HG03558 (cell line): ENCODE data around the gene LRRC75B.
"Not testable (repeated sequence)": the region's sequence is repeated elsewhere in the genome, so short reads cannot be mapped to it uniquely, and the experiment has no call there.

ENCODE experiments used
- ATAC-seq: cut with Tn5 transposase; IDR thresholded peaks from one replicate; pipeline ENCODE4 v1.9.1; 2021; ENCODE audit warnings: moderate number of reproducible peaks; ENCODE audit not compliant: unreplicated experiment; ENCODE audit errors: extremely low read depth

Gene LRRC75B, protein sequence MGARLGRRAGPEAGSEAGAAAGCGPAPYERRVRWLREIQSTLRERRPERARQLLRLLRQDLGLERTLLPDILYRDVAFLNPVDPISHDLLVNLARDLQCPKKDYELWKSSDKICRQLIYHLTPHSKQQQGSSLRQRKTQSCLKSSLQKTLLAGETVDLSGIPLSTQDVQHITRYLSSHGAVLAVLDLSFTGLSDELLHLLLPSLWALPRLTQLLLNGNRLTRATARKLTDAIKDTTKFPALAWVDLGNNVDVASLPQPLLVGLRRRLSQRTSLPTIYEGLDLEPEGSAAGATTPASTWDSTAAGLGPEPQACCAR

DNA sequence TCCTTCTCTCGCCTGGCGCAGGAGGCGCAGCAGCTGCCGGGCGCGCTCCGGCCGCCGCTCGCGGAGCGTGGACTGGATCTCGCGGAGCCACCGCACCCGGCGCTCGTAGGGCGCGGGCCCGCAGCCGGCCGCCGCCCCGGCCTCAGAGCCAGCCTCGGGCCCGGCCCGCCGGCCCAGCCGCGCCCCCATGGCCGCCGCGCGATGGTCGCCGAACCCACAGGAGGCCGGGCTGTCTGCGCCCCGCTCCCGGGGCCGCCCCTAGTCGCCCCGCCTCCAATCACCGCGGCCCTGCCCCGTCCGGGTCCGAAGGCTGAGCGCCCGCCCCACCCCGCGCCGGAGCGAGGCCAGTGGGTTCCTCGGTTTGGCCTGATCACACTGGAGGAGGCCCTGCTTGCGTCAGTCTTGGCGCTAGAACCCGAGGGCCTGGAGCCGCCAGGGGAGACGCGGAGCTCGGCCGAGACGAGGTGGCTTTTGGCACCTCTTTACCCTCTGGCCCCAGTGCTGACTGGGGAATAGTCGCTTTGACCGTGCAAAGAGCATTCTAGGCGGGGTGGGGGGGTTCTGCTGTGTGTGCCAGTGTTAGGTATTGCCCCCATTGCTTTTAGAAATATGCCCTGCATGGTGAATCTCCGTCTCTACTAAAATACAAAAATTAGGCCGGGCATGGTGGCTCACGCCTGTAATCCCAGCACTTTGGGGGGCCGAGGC lies at the start of gene LRRC75B:
LRRC75B (minus strand) TSS at position 223 of the 708 bp plus-strand sequence; CDS start at position 189, 34 bp downstream.
- ATAC-seq: no peak

DNA sequence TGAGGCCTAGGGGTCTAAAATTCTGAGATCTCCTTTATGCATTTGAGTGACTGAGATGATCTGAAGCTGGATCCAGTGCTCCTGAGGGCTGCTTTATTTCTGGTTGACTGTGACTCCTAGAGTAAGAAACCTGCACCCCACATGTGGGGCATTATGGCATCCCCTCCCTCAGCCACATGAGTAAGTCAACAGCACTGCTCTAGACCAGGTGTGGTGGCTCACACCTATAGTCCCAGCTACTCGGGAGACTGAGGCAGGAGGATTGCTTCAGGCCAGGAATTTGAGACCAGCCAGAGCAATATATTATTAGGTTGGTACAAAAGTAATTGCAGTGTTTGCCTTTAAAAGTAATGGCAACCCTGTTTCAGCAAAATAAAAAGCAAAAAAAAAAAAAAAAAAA lies 49.4 kb upstream of the LRRC75B start:
- not testable (repeated sequence) for ATAC-seq

DNA sequence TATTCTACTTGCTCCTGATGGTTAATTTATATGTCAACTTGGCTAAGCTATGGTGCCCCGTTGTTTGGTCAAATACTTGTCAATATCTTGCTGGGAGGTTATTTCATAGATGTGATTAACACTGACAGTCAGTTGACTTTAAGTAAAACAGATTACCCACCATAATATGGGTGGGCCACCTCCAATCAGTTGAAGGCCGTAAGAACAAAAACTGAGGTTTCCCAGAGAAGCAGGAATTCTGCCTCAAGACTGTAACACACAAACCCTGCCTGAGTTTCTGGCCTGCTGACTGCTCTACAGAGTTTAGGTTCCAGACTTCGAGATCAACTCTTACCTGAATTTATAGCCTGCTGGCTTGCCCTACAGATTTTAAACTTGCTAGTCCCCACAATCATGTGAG lies 43.6 kb upstream of the LRRC75B start:
- ATAC-seq: not testable (repeated sequence)

DNA sequence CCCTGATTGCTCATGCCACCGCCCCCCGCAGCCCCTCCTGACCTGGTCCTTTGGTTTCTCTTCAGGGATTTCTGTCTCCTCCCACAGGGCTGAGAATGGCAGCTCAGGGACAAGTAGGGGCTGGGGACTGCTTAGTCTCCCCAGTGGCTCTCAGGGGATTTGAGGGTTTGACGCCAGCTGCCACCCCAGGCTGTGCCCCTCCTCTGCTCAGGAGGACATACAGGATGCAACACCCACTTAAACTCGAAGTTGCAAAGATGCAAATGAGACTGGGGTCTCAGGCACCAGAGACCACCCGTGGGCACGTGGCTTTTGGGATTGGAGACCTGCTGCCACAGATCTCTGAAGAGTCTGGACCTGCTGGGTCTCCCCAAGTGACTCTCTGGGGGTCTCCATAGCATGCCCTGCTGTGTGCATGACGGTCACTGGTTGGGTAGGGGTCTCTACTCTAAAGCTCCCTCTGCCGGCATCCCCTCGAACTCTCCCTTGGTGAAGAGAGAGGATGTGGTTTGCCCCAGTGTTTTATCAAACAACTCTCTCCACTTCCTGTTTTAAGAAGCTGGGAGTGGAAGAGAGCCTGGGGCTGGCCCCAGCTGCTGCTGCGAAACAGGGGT lies 42.0 kb upstream of the LRRC75B start:
- not testable (repeated sequence) for ATAC-seq

DNA sequence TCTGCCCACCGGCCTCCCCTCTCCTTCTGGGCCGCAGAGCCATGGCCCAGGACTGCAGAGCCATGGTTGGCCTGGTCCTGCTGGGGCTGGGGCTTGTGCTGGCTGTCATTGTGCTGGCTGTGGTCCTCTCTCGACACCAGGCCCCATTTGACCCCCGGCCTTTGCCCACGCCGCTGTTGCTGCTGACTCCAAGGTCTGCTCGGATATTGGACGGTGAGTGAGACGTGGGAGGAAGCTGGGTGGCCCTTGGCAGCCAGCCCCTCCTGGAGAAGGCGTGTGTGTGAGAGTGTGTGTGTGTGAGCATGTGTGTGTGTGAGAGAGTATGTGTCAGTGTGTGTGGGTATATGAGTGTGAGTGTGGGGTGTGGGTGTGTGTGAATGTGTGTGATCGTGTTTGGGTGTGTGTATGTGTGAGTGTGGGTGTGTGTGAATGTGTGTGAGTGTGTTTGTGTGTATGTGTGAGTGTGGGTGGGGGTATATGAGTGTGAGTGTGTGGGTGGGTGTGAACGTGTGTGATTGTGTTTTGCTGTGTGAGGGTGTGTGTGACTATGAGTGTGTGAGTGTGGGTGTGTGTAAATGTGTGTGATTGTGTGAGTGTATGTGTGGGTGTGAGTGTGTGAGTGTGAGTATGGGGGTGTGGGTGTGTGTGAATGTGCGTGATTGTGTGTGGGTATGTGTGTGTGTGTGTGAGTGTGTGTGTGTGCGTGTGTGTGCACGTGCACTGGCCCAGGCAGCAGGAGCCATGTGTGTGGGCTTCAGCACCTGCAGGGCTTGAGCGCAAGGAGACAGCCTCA lies 40.6 kb upstream of the LRRC75B start:
- ATAC-seq: not testable (repeated sequence)

DNA sequence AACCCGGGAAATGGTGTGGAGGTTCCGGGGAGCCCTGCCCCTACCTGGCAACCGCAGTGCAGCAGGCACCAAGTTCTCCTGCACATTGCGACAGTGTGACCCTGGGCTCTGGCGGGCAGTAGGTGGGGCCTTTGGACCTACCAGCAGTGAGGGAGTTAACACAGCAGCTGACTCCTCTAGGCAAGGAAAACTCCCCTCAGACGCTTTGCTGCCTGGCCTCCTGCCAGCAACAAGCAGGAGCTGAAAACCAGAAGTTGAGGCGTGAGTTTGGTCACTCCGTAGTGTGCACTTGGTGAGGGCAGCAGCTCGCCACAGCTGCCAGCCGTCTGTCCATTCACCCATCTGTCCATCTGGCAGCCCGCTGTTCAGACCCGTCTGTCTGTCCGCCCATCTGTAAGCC lies 39.8 kb upstream of the LRRC75B start:
- ATAC-seq: not testable (repeated sequence)

DNA sequence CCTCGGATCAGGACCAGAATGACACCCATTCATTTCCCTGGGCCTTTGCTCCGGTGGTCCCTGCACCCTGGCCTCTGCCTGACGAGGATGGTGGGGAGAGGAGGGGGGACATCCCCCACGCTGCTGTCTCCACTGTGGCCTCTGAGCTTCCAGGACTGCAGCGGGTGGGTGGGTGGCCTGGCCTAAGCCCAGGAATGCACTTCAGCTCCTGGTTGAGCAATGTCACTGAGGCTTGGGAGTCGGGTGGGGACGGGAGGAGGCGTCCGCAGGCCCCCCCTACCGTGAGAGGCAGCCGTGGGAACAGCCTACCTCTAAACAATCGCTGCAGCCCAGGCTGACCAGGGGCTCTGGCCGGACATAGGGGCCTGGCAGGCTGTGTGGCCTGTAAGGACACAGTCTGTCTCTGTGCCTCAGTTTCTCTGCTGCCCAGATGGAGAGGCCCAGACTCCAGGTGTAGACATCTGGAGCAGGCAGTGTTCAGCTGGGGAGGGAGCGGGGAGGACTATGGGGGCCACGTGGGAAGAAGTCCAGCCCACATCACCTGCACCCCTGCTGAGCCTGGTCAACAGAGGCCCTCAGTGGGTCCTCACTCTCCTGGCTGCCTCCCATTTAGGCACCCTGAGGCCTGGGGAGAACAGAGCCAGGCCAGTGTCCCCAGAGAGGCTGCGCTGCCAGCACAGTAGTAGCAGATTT lies 38.7 kb upstream of the LRRC75B start:
- ATAC-seq: not testable (repeated sequence)

DNA sequence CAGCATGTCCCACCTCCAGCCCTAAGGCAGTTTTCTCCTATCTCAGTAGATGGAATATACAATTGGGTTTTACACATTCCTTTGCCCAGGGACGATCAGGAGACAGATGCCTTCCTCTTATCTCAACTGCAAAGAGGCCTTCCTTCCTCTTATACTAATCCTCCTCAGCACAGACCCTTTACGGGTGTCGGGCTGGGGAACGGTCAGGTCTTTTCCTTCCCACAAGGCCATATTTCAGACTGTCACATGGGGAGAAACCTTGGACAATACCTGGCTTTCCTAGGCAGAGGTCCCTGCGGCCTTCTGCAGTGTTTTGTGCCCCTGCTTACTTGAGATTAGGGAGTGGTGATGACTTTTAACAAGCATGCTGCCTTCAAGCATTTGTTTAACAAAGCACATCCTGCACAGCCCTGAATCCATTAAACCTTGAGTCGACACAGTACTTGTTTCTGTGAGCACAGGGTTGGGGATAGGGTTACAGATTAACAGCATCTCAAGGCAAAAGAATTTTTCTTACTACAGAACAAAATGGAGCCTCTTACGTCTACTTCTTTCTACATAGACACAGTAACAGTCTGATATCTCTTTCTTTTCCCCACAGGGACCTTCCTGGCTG lies 38.0 kb upstream of the LRRC75B start:
- not testable (repeated sequence) for ATAC-seq

DNA sequence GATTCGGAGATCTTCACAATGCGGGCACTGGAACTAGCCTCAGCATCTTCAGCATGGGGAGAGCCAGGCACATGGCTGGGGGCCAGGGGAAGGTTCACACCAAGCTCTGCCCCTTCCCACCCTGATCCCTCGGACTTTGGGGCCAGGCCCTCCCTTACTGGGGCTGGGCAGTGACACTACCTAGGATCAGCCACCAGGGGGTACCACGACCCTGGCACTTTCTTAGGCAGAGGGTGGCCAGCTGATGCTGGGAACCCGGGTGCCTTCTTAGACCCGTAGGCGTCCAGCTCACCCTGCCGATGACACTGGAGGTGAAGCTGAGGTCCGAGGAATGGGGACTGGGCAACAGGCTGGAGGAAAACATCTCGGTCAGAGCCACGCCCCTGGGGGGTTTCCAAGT lies 36.2 kb upstream of the LRRC75B start:
- ATAC-seq: not testable (repeated sequence)

DNA sequence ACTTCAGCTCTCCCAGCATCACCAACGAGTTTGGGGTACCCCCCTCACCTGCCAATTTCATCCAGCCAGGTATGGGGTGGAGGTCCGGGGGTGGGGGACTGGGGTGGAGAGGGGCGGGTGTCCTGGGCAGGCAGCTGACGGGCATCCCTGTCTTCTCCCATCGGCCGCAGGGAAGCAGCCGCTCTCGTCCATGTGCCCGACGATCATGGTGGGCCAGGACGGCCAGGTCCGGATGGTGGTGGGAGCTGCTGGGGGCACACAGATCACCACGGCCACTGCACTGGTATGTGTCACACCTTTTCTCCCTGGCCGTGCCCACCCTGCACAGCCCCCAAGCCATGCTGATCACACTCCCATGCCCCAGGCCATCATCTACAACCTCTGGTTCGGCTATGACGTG lies 35.0 kb upstream of the LRRC75B start:
- ATAC-seq: not testable (repeated sequence)

DNA sequence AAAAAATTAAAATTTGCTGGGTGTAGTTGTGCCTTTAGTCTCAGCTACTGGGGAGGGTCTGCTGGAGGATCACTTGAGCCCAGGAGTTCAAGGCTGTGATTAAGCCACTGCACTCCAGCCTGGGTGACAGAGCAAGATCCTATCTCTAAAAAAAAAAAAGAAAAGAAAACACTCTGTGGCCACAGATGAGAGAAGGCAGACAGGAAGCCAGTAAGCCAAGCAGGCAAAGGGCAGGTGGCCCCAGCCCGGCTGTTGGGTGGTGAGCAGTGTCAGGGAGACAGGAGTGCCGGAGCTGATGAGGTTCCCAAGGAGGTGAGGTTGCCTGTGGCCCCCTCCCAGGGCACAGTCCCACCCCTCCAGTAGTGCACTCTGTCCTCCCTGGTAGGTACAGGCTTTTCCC lies 29.7 kb upstream of the LRRC75B start:
- not testable (repeated sequence) for ATAC-seq

DNA sequence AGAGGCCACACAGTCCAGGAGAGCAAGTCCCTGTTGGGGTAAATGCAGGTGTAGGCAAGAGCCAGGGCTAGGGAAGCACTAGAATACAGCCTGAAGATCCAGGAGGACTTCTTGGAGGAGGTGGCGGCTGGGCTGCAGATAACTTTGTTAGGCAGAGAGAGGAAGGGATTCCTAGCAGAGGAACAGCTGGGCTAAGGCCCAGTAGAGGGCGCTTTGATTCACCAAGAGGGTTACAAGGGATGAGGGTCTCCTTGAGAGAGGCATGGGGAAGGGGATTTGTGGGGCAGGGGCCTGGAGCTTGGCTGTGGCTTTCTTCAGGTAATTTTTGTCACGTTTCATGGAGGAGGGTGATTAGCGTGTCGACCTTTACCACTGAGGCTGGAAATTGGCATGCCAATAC lies 28.4 kb upstream of the LRRC75B start:
- ATAC-seq: not testable (repeated sequence)

DNA sequence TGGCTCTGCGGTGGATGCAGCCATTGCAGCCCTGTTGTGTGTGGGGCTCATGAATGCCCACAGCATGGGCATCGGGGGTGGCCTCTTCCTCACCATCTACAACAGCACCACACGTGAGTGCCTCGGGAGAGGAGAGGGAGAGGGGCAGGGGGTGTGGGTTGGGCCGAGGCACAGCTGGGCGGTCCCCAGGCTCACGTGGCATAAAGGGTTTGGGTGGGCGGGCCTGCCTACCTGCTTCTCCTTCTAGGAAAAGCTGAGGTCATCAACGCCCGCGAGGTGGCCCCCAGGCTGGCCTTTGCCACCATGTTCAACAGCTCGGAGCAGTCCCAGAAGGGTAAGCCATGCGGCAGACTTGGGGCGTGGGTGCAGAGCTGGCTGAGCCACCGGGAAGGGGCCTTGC lies 21.9 kb upstream of the LRRC75B start:
- ATAC-seq: not testable (repeated sequence)

DNA sequence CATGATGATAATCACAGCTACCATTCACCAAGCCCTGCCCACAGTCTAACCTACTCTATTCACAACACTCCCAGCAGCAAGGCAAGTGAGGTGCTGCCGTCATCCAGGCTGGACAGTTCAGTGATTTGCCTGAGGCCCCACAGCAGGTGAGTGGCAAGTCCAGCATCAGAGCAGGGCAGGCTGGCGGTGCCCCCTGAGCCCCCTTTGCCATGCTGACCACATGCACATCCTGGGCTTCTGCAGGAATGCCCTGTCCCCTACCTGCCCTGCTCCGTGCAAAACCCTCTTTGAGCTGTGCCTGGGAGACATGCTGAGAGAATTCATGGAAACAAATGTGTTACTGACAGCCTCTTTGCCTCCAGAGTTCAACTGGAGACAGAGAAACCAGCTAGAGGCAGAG lies 17.0 kb upstream of the LRRC75B start:
- ATAC-seq: not testable (repeated sequence)

DNA sequence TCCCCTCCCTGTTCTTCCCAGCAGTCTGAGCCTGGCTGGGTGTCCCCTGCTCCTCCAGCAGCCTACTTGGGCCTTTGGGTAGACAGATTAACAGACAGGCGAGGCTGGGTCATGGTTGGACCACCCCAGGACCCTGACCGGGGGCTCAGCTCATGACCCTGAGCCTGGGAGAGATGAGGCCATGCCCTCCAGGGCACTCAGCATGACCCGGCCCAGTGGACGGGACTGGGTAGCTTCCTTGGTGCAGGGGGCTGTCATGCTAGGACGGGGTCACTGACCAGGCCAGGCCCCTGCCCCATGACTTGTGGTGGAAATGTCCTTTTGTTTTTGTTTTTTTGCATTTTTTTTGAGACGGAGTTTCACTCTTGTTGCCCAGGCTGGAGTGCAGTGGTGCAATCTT lies 15.5 kb upstream of the LRRC75B start:
- not testable (repeated sequence) for ATAC-seq

DNA sequence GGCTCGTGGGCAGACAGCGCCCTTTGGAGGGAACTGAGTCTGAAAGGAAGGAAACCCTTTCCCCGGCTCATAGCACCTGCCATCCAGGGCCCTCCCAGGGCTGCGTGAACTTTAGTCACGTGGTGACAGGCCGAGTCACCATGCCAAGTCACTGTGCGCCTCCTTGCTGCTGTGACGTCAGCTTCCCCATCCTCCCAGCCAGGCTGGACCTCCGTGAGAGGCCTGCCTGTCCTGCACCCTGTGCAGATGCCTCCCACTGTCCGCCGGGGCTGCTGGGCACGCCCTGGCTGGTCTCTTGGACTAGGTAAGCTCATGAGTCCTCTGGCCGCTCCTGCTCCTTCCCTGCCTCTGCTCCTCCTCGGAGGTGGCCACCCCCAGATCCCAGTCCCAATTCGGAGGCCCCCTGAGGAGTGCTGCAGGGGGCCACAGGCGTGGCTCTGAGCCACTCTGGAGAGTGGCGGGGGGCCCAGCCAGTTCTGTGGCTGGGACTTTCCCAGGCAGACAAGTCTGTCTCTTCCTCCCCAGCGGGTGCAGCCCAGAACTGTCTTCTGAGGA lies 14.6 kb upstream of the LRRC75B start:
- ATAC-seq: not testable (repeated sequence)

DNA sequence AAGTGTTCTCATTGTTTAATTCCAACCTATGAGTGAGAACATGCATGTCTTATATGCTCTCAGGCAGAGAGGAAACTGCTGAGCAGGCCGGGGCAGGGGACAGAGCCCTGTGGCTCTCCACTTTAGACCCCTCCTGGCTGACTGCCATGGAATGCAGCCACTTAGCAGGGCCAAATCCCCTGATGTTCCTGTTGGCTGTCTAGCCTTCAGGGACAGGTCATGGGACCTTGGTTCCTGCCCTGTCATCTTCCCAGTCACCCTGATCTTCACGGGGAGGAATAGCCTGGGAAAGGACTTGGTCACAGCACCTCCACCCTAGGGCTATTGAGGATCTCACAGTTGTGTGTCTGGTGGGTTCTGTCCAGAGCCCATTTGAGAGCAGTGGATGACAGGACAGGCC lies 13.5 kb upstream of the LRRC75B start:
- ATAC-seq: not testable (repeated sequence)

DNA sequence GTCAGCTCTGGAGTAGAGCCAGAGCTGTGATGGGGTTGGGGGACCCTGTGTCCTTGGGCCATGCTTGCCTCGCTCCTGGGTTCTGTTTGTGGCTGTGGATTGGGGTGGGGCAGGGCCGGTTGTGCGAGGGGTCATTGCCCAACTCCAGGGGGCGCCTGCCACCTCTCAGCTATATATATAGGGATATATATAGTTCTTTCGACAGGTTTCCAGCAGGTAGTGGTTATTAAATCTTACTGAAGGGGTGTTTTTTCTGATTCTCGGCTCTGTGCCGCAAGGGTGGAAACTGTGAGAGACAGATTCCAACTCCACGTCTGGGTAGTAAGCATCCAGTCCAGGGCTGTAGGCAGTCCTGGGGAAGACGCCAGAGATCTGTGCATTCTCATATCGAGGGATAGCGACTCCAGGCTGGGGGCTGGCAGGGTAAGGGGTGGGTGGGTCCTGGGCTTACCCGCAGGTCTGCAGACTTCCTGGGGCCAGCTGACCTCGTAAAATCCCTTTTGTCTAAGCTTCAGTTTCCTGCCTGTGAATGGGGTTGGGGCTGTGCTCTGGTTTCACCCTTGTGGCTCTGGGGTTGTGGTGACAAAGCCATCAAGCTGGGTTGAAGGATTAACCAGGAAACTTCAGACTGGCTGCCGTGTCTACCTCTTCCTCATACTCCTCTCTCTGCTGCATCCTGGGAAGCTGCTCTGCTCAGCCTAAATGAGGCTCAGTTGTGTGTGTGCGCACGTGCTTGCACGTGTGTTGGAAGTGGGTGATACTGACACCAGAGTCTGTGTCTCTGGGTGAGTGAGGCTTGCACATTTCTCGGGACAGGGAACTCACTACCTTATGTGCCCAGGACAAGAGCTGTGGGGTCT lies 11.1 kb upstream of the LRRC75B start:
- ATAC-seq: not testable (repeated sequence)
